ENCODE data around the gene RNGTT.

Gene RNGTT

GRCh38 chr6:88916615-88917208 is 46.7 kb downstream of the RNGTT start:
- Histone ChIP-seq H3K27me3 (ENCODE audit: control insufficient read depth, insufficient read depth, low read length) (no peaks in the 10 kb centered on the region), H3K79me2 (peaks cover 15% of the 10 kb centered on the region), H3K9me3 (ENCODE audit: control insufficient read depth, low read length) (no peaks in the 10 kb centered on the region), H2AFZ (no peak overlapping the region), H3K4me2 (ENCODE audit: low read length) (no peak overlapping the region), H3K27ac (no peak overlapping the region), H3K4me1 (no peaks in the 10 kb centered on the region), H3K36me3 (ENCODE audit: control insufficient read depth, insufficient read depth, low read length) (no peaks in the 10 kb centered on the region), H3K4me3 (ENCODE audit: low read depth, low read length) (no peak overlapping the region), H3K9ac (no peak overlapping the region)
- no peak for TF ChIP-seq CTCF (IDR thresholded peaks at IDR 0.05)

- Histone ChIP-seq H3K4me3 (ENCODE audit: low read depth, low read length) (no peak overlapping the region), H3K4me2 (ENCODE audit: low read length) (no peak overlapping the region), H3K27ac (no peak overlapping the region), H3K4me1 (no peaks in the 10 kb centered on the region), H3K9me3 (ENCODE audit: control insufficient read depth, low read length) (no peaks in the 10 kb centered on the region), H2AFZ (no peak overlapping the region), H3K27me3 (ENCODE audit: control insufficient read depth, insufficient read depth, low read length) (no peaks in the 10 kb centered on the region), H3K79me2 (peaks cover 19% of the 10 kb centered on the region), H3K9ac (no peak overlapping the region), H3K36me3 (ENCODE audit: control insufficient read depth, insufficient read depth, low read length) (no peaks in the 10 kb centered on the region)
- no peak for TF ChIP-seq CTCF (IDR thresholded peaks at IDR 0.05)
These were observed 48.4 kb downstream of the RNGTT start for GRCh38 chr6:88914895-88915598.

- Histone ChIP-seq H3K4me1 (no peaks in the 10 kb centered on the region), H3K79me2 (peaks cover 19% of the 10 kb centered on the region)
These were observed 49.2 kb downstream of the RNGTT start for GRCh38 chr6:88914180-88914579.

GRCh38 chr6:88913471-88913870 is 49.9 kb downstream of the RNGTT start:
- Histone ChIP-seq H2AFZ (no peak overlapping the region), H3K4me3 (ENCODE audit: low read depth, low read length) (no peak overlapping the region), H3K4me1 (no peaks in the 10 kb centered on the region), H3K27me3 (ENCODE audit: control insufficient read depth, insufficient read depth, low read length) (no peaks in the 10 kb centered on the region), H3K79me2 (peaks cover 19% of the 10 kb centered on the region), H3K36me3 (ENCODE audit: control insufficient read depth, insufficient read depth, low read length) (no peaks in the 10 kb centered on the region), H3K9me3 (ENCODE audit: control insufficient read depth, low read length) (no peaks in the 10 kb centered on the region), H3K27ac (no peak overlapping the region), H3K4me2 (ENCODE audit: low read length) (no peak overlapping the region), H3K9ac (no peak overlapping the region)
- TF ChIP-seq CTCF (IDR thresholded peaks at IDR 0.05), result no peak

More at GRCh38 chr6:88914180-88914579, 49.2 kb downstream of the RNGTT start:
- Histone ChIP-seq H3K36me3 (ENCODE audit: control insufficient read depth, insufficient read depth, low read length) (no peaks in the 10 kb centered on the region), H3K9me3 (ENCODE audit: control insufficient read depth, low read length) (no peaks in the 10 kb centered on the region), H3K27me3 (ENCODE audit: control insufficient read depth, insufficient read depth, low read length) (no peaks in the 10 kb centered on the region), H3K9ac (no peak overlapping the region), H3K4me3 (ENCODE audit: low read depth, low read length) (no peak overlapping the region), H3K27ac (no peak overlapping the region), H3K4me2 (ENCODE audit: low read length) (no peak overlapping the region), H2AFZ (no peak overlapping the region)
- TF ChIP-seq CTCF (IDR thresholded peaks at IDR 0.05), result no peak

Measured in parathyroid adenoma (tissue), 2 donors.